IPS-NIHi7 (cell line): ENCODE data around the gene CD93.
A peak's percentile ranks its signal among the peaks of the same experiment; 100 is the strongest.

ENCODE experiments used
- DNase-seq: peaks from one replicate; pipeline ENCODE4 v3.0.0; 2012; ENCODE audit warnings: mixed read lengths; ENCODE audit errors: extremely low spot score

The CD93 gene

DNA sequence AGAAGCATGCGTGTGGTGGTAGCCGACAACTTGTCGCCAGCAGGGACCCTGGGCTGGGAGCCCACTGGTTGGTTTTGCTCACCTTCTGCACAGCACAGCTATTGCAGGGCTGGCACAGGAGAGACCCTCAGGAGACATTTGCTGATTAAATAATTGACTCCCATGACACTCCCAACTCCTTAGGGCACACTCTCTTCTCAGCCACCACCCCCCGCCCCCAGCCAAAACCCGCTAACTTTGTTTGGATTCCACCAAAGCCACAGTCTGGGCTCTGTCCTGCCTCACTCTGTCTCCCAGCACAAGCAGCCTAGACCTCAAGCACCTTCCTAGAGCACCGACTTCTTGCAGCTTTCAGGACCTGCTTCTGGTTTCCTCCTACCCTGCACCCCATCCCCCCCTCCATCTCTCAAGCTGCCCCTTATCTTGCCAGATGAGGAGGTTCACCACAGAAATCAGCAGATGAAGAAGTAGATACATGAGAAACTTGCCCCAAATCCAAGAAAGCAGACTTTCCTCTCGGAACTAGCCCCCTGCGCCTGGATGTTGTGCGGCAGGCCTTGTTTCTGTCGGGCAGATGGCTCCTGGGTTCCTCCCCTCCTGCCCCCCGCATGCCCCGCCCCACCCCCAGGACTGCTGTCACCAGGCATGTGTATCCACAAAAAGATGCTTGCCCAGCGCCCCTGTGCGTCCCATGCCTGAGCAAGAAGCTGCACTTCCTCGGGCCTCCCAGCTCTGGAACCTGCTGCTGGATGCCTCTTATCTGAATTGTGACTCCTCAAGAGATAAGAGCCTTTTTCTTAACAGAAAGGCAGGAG lies 35.0 kb upstream of the CD93 start:
- peak; percentile 30 for DNase-seq

DNA sequence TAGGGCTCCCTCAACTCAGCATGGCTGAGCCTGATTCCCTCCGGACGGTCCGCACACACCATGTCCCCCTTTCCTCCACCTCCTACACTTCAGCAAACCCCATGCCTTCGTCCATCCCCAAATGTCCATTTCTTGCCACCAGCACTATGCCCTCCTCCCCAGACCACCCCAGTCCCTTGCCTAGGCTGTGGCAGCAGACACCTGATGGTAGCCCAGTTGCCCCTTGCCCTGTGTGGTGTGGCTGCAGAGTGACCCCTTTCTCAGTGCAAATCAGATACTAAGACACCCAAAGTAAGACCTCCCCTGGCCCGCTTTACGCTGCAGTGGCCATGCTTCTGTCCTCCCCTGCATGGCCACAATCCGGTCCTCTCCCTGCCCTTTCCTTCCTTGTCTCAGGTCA lies 34.1 kb upstream of the CD93 start:
- DNase-seq, result no peak

- DNase-seq, result no peak
Observed at GRCh38 chr20:23119456-23120216, 33.5 kb upstream of the CD93 start.

DNA sequence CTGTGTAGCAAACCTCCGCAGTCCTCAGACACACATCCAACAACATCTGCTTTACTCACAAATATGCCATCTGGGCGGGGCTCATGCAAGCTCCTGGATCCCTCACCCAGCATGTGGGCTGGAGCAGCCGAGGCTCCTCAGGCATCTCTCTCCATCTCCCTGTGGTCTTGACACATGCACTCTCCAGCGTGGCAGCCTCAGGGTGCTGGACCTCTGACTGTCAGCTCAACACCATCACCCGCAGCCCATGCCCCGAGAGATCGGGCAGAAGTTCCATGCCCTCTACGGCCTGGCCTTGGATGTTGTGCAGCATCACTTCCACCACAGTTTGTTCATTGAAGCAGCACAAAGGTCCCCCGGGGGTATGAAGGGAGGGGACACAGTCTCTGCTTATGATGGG lies 32.6 kb upstream of the CD93 start:
- DNase-seq, result no peak

- DNase-seq, result no peak
Observed at GRCh38 chr20:23118144-23118543, 32.0 kb upstream of the CD93 start.

- DNase-seq, result no peak
Observed at GRCh38 chr20:23117738-23118137, 31.6 kb upstream of the CD93 start.

- DNase-seq, result no peak
Observed at GRCh38 chr20:23116311-23117089, 30.4 kb upstream of the CD93 start.

GRCh38 chr20:23115822-23116221 lies 29.7 kb upstream of the CD93 start:
- no peak for DNase-seq

DNA sequence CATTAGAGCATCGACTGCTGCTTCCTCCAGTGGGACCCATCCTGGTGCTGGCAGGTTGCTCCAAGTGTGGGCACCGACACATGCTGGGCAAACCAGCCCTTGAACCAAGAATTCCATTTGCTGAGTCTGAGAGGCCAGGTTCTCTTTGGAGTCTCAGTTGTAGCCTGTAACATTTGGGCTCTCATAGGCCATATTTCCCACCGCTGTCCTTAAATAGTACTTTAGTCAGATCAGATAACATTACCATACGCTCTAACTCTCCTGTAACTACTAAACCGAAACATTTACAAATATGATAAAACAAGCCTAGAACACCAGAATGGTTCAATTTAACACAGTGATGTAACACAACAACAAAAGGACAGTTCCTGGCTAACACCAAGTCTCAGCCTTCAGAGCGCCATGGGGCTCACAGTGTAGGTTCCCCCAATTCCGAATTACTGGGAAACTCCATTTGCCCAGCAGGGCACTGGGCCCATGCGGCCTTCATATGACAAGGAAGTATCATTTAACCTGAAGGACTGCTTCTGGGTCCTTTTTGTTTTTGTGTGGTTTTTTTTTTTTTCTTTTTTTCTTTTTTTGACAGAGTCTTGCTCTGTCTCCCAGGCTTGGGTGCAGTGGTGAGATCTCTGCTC lies 28.4 kb upstream of the CD93 start:
- no peak for DNase-seq

DNA sequence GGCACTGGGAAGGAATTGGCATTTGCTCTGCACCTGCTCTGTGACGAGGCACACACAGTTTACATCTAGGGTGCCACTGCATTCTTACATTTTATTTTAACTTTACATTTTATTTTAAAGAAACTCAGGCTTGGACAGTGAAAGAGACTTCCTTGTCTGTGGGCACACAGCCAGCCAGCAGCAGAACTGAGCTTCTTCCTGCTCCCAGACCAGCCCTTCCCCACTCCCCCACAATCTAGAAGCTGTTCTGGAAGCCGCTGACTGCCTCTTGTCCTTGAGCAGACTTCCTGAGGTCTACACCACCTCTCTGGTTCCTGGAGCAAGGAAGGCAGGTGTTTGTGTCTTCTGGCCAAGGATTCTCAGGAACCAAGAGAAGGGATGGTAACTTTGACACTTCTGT lies 27.9 kb upstream of the CD93 start:
- DNase-seq, result no peak

GRCh38 chr20:23112595-23112994 lies 26.5 kb upstream of the CD93 start:
- DNase-seq, result no peak

- no peak for DNase-seq
Observed at GRCh38 chr20:23111944-23112342, 25.8 kb upstream of the CD93 start.

GRCh38 chr20:23111307-23111943 lies 25.3 kb upstream of the CD93 start:
- no peak for DNase-seq

GRCh38 chr20:23108871-23109270 lies 22.7 kb upstream of the CD93 start:
- no peak for DNase-seq

DNA sequence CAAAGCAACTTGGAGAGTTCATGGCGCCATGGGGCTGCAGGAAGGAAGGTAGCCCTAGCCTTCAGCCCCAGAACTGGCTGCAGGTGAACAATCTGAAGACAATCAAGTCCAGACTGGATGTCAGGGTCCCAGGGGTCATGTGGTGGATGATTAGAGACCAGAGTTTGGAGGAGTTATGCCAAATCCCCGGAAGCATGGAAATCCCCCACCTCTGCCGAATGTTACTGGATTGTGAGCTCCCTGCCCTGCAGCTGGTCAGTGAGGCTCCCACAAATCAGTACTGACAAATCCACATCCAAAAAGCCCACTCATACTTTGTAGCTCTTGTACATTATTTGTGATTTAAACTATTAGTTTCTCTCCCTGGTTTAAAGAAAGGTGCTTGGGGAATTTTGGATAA lies 21.3 kb upstream of the CD93 start:
- DNase-seq, result no peak

DNA sequence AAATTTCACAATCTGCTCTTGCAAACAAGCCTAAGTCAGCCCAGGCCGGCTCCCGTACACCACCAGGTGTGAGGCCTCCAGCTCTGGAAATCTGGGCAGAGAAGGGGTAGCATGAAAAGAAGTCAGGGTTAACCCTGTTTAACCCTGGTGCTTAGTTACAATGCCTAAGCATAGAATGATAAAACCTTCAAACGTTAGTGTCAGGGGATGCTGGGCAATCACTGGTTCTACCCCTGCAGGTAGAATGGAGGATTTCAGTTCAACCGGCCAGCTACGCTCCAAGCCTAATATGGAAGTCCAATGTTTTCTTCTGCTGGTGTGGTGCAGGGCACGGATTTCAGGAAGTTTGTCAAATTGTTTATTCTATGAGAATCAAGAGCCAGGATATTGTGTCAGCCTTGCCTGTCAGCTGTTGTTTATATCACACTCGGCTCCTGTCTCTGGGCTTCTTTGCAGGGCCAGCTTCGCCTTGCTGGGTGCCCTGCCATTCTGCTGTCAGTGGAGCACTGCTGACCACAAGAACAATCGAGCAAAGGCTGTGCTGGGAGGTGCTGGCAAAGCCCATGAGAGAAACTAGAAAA lies 20.2 kb upstream of the CD93 start:
- DNase-seq, result no peak

GRCh38 chr20:23105193-23105592 lies 19.1 kb upstream of the CD93 start:
- no peak for DNase-seq

DNA sequence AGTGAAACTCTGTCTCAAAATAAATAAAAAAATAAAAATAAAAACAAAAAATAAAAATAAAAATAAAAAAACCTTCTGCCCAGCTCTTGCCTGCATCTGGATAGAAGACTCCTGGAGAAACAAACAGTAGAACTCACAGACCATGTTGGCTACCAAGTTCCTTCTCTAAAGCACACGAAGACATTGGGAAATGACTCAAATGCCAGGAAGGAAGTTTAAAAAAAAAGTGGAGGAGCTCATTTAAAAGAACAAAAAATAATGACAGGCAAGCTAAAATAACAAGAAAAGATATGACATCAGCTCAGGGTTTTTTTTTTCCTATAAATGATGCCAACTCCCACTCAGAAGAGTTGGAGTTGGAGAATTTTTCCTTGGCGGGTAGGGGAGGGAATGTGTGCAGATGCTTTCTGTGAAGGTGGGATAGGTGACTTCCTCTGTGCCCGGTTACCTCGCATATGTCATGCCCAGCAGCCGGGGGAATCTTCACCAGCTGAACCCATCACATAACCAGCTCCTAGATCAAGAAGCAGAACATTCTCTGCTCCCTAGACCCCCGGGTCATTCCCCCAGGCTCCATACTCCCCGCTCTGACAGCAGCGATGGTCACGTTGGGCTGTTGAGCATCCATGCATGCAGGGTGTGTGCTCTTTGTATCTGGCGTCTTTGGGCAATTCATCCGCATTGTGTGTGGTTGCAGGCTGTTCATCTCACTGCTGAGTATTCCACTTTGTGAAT lies 17.3 kb upstream of the CD93 start:
- DNase-seq, result no peak

DNA sequence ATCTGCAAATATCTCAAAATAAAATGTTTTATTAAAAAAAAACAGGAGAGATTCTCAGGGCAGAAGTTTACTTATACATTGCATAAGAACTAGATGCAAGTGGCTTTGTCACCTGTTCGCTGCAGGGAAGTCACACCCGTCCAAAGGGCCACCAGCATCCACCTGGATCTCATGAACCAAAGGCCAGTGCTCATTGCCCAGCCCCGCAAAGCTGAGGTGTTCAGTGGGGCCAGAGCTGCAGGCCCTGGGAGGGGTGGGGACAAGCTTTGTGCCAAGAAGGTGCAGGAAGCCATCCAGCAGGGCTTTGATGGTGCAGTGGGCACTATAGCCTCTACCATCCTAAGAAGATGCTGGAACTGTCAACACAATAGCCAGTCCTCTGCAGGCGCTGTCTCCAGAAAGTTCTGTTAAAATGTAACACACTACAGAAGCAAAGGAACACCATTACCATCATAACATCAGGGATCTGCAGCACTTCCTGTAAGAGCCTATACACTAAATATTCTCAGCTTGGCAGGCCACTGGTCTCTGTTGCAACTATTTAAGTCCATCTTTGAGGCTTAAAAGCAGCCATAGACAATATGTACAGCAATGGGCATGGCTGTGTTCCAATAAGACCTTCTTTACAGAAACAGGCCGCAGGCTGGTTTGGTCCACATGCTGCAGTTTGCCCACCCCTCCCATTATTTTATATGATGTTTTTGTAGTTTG lies 15.7 kb upstream of the CD93 start:
- DNase-seq, result no peak

DNA sequence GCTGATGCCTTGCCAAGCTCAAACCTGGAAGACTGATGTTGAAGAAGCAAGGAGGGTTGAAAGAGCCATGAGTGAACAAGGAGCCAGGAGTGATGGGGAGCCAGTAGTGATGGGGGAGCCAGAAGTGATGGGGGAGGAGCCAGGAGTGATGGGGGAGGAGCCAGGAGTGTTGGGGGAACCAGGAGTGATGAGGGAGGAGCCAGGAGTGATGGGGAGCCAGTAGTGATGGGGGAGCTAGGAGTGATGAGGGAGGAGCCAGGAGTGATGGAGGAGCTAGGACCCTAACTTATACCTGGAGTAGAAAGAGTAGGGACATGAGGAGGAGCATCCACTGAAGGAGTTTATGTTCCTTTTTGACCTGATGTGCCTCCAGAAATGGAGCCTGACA lies 14.6 kb upstream of the CD93 start:
- no peak for DNase-seq
